GM12872 (cell line): ENCODE results near the gene SHOX.

ENCODE experiments used
- TF ChIP-seq, protein P1 (sequence below): IDR thresholded peaks from 3 replicates; pipeline ENCODE4 v1.5.1; 2011; ENCODE audit warnings: low read depth, mild to moderate bottlenecking, low read length, moderate library complexity; ENCODE audit not compliant: insufficient read depth

SHOX gene

DNA sequence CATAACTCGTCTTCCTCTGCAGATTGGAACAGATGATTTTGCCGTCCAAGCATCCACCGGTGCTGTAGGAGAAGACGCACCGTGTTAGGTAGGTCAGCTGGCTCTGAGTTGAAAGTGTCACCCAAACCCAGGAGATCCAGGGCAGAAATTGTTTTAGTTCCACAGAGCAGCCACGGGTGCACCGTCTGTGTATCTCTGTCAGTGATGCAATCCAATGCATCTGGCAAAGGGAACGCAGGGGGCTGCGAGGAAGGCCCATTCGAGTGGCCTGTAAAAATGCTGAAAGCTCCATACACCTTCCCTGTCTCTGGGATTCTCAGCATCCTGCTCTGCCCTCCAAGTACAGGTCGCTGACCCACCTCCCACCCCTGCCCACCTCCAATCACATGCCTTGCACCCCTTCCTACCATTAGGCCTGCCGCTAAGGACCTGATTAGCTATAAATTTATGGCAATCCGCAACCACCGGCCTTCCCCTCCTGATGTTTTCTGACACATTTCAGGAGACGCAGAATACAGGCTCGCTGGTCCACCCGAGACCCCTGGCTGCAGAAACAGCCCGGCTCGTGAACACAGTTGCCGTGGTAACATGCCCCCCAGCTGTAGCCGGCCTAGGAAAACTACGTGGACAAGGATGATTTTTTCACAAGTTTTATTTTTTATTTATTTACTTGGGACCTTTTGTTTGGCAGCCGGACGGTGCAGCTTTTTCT lies 39.7 kb upstream of the SHOX start:
- TF ChIP-seq, protein P1, sequence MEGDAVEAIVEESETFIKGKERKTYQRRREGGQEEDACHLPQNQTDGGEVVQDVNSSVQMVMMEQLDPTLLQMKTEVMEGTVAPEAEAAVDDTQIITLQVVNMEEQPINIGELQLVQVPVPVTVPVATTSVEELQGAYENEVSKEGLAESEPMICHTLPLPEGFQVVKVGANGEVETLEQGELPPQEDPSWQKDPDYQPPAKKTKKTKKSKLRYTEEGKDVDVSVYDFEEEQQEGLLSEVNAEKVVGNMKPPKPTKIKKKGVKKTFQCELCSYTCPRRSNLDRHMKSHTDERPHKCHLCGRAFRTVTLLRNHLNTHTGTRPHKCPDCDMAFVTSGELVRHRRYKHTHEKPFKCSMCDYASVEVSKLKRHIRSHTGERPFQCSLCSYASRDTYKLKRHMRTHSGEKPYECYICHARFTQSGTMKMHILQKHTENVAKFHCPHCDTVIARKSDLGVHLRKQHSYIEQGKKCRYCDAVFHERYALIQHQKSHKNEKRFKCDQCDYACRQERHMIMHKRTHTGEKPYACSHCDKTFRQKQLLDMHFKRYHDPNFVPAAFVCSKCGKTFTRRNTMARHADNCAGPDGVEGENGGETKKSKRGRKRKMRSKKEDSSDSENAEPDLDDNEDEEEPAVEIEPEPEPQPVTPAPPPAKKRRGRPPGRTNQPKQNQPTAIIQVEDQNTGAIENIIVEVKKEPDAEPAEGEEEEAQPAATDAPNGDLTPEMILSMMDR: no peak

GRCh38 chrX:599837-600715 lies 30.5 kb upstream of the SHOX start:
- TF ChIP-seq, protein P1: no peak

DNA sequence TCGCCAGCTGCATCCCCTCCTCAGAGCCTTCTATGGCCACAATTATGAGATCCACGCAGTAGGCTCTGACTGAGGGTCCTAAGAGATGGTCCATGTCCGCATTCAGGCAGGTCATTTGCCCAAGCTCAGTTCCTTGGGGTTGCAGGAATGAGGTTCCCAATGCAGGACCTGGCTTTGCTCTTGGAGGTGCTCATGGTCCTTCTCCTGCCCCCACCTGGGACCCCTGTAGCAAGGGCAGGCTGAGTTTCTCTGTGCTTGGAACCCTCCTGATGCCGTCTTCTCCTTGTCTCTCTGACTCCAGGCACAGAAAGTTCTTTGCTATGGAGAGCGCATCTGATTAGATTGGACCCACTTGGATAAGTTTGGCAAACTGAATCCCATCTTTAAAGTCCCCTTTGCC lies 16.5 kb upstream of the SHOX start:
- TF ChIP-seq, protein P1: no peak

DNA sequence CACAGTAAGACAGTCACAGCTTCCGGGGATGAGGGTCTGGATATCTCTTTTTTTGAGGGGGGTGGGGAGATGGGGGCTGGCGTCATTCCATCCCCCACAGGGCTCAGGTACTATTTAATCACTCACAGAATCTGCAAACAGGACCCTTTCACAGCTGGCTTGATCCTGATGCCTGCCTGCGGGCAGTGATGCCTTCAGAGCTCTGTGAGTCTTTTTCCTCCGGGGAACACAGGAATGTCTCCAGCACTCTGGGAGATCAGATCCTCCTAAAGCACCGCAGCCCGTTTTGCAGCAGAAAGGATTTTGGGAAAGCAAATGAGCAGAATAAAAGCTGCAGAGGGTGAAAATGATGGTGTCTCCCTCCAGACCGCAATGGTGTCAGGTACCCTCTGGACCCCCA lies 13.2 kb upstream of the SHOX start:
- TF ChIP-seq, protein P1: no peak

GRCh38 chrX:617891-618290 lies 12.7 kb upstream of the SHOX start:
- TF ChIP-seq, protein P1: no peak

DNA sequence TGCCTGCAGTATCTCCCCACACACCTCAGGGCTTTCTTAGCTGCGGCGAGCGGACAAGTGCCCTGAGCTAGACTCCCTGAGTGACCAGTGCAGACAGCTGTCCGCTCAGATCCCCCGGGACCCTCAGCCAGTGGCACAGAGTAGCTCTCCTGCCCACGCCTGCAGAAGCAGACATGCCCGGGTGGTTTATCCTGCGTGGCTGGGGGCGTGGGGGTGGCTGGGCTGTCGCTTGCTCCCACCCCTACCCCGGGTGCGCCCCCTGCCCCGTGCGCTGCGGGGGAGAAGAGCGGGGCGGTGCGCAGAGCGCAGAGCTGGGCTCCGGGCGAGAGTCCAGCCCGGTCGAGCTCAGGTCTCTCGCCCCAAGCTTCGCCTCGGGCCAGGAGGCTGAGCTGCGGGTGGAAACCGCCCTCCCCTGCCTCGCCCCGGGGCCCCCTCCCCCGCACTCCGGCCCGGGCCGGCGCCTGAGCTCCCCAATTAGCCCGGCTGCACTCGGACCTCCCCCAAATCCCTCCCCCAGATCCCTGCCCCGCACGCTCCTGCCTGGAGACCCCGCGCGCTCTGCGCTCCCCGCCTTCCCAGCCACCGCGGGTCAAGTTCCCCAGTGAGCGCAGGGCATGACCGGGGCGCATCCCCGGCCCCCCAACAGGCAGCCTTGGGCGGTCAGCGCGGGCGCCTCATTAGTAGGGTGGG lies 11.7 kb upstream of the SHOX start:
- TF ChIP-seq, protein P1: no peak

DNA sequence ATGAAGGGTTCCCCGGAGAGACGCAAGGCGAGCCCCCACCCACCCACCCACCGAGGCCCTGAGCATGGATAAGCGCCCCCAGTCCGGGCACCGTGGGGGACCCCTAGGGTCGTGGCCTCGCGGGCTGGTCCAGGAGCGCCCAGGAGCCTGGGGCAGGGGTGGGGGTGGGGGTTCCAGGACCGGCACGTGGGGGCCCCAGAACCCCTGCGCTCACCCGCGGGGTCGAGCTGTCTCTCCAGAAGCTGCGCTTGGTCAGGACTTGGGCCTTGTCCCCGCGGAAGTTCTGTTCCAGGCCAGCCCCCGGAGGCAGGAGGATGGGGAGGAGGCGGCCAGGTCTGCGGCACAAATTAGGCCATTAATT lies 11.2 kb upstream of the SHOX start:
- TF ChIP-seq, protein P1: no peak
